Stimulated activated CD4-positive, alpha-beta T cell treated with anti-CD3 and anti-CD28 coated beads, Interleukin-1b, Interleukin-23, amount 100 ng/mL, for 48 hours (primary cell): Measurements from ENCODE around the gene ZNF69.
A peak's percentile ranks its signal among the peaks of the same experiment; 100 is the strongest.
"Not testable (repeated sequence)": the region's sequence is repeated elsewhere in the genome, so short reads cannot be mapped to it uniquely, and the experiment has no call there.

Experiments
- DNase-seq: peaks from one replicate; pipeline ENCODE4 v3.0.0-alpha.2; 2020

ZNF69 gene

GRCh38 chr19:11902228-11902627 lies 14.6 kb downstream of the ZNF69 start:
- DNase-seq, result no peak

DNA sequence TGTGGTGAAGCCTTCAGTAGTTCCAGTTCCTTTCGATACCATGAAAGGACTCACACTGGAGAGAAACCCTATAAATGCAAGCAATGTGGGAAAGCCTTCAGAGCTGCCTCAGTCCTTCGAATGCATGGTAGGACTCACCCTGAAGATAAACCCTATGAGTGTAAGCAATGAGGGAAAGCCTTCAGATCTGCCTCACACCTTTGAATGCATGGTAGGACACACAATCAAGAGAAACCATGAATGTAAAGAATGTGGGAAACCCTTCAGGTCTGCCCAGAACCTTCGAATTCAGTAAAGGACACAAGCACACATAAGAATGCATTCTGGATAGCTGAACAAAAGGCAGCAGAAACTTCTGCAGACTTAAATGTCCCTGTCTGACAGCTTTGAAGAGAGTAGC lies 18.3 kb downstream of the ZNF69 start:
- no peak for DNase-seq

DNA sequence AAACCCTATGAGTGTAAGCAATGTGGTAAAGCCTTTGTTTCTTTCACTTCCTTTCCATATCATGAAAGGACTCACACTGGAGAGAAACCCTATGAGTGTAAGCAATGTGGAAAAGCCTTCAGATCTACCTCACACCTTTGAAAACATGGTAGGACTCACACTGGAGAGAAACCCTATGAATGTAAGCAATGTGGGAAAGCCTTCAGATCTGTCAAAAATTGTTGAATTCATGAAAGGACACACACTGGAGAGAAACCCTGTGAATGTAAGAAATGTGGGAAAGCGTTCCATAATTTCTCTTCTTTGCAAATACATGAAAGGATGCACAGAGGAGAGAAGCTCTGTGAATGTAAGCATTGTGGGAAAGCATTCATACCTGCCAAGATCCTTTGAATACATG lies 24.4 kb downstream of the ZNF69 start:
- DNase-seq, result not testable (repeated sequence)

DNA sequence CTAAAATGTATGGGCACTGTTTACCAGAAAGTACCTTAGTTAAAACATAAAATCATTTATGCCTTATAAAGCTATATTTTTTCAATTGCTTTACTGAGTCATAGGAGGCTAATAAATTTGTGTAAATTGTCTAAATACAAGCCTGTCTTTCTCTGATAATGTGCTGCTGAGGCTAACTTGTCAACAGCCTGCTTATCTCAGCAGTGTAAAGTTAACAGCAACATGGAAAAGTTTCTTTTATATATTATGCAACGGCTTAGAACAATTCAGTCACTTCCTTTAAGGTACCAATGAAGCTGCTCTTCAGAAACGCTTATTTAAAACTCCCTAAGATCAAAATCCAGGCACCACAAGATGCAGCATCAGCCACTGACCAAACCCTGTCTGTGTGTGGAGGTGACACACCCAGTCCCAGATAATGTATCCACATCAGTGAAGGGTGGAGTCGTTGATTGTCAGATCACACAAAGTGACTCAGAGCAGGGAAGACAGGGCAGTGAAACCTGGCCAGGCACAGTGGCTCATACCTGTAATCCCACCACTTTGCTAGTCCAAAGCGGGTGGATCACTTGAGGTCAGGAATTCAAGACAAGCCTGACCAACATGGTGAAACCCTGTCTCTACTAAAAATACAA lies 27.0 kb downstream of the ZNF69 start:
- DNase-seq, result not testable (repeated sequence)

DNA sequence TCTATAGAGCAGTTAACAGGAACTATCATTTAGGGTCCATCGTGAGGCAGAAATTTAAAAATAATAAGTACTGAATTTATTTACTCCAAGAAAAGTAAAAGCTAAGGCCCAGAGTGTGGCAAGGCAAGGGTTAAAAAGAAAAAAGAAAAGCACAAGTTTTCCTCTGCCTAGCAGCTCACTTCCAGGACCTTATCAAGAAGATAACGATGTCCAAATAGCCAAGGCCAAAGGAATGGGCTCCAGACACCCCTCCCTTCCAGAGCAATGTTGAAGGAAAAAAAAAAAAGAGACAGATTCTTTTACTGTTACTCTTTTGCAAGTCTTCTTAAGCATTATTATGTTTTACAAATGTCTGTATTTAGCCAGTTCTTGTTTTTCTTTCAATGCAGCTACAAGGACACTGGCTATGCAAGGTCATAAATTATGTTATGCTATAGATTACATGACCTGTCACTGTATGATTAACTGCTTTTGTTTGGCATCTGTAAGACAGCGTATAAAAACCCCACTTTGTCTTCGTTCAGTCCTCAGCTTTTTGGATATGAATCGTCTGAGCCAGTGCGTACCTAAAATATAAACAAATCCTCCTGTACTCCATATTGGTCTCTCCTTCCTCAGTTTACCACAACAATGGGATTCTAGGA lies 34.4 kb downstream of the ZNF69 start:
- no peak for DNase-seq

GRCh38 chr19:11924886-11925650 lies 37.5 kb downstream of the ZNF69 start, which contains the start of gene ZNF700:
Gene ZNF700 (plus strand): TSS chr19:11925107. CDS start chr19:11925211, 104 bp downstream.
- DNase-seq, result peak; percentile 94

GRCh38 chr19:11925651-11926187 lies 38.1 kb downstream of the ZNF69 start:
- not testable (repeated sequence) for DNase-seq

DNA sequence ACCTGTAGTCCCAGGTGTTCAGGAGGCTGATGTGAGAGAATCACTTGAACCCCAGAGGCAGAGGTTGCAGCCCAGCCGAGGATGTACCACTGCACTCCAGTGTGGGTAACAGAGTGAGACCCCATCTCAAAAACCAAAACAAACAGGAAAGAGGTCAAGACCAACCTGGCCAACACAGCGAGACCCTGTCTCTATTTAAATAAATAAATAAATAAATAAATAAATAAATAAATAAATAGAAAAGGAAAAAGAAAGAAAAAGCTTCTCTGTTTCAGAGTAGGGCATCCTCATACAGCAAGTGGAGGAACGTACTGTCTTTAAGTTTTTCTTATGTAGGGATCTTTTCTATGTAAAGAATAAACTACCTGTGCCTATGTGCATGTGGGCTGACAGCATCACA lies 39.6 kb downstream of the ZNF69 start:
- no peak for DNase-seq

- DNase-seq, result no peak
Observed at GRCh38 chr19:11931051-11931450, 43.5 kb downstream of the ZNF69 start.

DNA sequence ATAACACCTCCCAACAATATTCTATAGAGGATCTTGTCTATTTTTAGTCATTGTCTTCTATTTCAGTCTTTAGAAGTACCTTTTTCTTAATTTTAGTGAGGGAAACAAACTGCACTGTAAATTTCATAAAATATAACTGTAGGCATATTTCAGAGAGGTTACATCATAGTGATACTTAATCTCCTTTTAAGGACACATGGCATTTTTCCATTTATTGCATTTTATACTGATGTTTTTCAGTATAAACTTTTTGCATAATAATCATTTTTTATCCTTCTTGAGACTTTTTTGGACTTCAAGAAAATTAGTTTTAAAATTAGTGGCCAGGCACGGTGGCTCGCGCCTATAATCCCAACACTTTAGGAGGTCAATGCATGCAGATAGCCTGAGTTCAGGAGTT lies 43.9 kb downstream of the ZNF69 start:
- DNase-seq, result no peak

DNA sequence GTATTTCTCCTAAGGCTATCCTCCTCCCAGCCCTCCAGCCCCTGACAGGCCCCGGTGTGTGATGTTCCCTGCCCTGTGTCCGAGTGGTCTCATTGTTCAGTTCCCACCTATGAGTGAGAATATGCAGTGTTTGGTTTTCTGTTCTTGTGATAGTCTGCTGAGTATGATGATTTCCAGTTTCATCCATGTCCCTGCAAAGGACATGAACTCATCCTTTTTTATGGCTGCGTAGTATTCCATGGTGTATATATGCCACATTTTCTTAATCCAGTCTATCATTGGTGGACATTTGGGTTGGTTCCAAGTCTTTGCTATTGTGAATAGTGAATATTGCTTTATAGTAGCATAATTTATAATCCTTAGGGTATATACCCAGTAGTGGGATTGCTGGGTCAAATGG lies 48.2 kb downstream of the ZNF69 start:
- not testable (repeated sequence) for DNase-seq

- not testable (repeated sequence) for DNase-seq
Observed at GRCh38 chr19:11938383-11938782, 50.8 kb downstream of the ZNF69 start.

DNA sequence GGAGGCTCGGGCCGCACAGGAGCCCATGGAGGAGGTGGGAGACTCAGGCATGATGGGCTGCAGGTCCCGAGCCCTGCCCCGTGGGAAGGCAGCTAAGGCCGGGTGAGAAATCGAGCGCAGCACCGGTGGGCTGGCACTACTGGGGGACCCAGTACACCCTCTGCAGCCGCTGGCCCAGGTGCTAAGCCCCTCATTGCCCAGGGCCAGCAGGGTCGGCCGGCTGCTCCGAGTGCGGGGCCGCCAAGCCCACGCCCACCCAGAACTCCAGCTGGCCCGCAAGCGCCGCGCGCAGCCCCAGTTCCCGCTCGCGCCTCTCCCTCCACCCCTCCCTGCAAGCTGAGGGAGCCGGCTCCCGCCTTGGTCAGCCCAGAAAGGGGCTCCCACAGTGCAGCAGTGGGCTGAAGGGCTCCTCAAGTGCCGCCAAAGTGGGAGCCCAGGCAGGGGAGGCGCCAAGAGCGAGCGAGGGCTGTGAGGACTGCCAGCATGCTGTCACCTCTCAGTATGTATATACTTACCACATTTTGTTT lies 53.8 kb downstream of the ZNF69 start:
- DNase-seq, result not testable (repeated sequence)

- DNase-seq, result no peak
Observed at GRCh38 chr19:11942008-11942842, 54.6 kb downstream of the ZNF69 start.

GRCh38 chr19:11942843-11943108 lies 55.2 kb downstream of the ZNF69 start:
- DNase-seq, result no peak

DNA sequence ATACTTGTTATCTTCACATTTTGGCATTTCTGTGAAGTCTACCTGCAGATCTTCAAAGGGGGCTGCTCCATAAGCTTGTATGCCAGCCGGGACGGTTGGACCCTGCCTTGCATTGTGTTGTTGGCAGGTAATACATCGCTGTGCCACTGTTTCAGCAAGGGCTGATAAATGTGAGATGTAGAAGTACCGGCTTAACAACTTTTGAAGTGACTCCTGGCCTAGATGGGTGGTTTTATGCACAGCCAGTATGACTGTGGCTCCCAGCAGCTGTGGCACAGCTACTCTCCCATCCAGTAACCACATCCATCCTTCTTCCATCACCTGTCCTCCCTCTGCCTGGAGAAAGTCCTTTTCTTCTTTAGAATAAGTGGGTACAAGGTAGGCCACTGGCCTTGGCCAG lies 57.1 kb downstream of the ZNF69 start:
- DNase-seq, result no peak

- DNase-seq, result no peak
Observed at GRCh38 chr19:11948646-11949045, 61.1 kb downstream of the ZNF69 start.

GRCh38 chr19:11949201-11949600 lies 61.6 kb downstream of the ZNF69 start:
- DNase-seq, result no peak

DNA sequence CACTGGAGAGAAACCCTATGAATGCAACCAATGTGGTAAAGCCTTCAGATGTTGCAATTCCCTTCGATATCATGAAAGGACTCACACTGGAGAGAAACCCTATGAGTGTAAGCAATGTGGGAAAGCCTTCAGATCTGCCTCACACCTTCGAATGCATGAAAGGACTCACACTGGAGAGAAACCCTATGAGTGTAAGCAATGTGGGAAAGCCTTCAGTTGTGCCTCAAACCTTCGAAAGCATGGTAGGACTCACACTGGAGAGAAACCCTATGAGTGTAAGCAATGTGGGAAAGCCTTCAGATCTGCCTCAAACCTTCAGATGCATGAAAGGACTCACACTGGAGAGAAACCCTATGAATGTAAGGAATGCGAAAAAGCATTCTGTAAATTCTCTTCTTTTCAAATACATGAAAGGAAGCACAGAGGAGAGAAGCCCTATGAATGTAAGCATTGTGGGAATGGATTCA lies 62.1 kb downstream of the ZNF69 start:
- DNase-seq, result not testable (repeated sequence)

GRCh38 chr19:11950312-11950711 lies 62.7 kb downstream of the ZNF69 start:
- no peak for DNase-seq
